HG03354 (cell line): ENCODE measurements around the gene ZMAT5.
"Not testable (repeated sequence)": the region's sequence is repeated elsewhere in the genome, so short reads cannot be mapped to it uniquely, and the experiment has no call there.

Experiments used
- ATAC-seq: cut with Tn5 transposase; IDR thresholded peaks from one replicate; pipeline ENCODE4 v1.9.1; 2021; ENCODE audit warnings: mild to moderate bottlenecking; ENCODE audit not compliant: unreplicated experiment, poor library complexity, severe bottlenecking

Gene ZMAT5

DNA sequence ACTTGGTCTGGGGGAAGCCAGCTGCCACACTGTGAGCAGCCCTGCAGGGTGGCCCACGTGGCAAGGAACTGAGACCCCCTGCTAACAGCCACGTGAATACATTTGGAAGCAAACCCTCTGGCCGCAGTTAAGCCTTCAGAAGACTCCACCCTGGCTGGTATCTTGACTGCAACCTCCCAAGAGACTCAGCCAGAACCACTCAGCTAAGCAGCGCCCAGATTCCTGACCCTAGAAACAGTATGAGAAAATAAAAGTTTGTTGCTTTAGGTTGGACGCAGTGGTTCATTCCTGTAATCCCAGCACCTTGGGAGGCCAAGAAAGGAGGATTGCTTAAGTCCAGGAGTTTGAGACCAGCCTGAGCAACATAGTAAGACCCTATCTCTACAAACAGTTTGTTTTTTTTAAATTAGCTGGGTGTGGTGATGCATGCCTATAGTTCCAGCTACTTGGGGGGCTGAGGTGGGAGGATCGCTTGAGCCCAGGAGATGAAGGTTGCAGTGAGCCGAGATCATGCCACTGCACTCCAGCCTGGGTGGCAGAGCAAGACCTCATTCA, 8.7 kb downstream of the ZMAT5 start:
- ATAC-seq: no peak

GRCh38 chr22:29757096-29757495, 9.7 kb downstream of the ZMAT5 start:
- ATAC-seq: no peak

- ATAC-seq: no peak
Observed at GRCh38 chr22:29756341-29756740, 10.5 kb downstream of the ZMAT5 start.

DNA sequence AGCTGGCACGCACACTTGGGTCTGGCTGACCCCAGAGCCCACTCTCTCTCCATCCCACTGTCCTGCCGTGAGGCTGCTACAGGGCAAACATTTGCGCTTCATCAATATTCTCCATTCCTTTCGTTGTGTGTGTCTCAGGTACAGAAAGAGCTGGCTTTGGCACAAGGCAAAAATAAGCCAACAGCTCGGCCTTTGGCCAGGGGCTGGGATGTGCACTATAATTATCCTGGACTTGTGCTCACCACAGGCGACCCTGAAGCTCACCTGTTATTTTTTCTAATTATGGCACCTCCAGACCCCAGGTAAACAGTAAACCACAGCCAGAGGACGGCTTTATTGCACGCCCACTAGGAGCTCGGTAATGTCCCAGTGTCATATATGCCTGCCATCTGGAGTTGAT, 10.9 kb downstream of the ZMAT5 start:
- no peak for ATAC-seq

DNA sequence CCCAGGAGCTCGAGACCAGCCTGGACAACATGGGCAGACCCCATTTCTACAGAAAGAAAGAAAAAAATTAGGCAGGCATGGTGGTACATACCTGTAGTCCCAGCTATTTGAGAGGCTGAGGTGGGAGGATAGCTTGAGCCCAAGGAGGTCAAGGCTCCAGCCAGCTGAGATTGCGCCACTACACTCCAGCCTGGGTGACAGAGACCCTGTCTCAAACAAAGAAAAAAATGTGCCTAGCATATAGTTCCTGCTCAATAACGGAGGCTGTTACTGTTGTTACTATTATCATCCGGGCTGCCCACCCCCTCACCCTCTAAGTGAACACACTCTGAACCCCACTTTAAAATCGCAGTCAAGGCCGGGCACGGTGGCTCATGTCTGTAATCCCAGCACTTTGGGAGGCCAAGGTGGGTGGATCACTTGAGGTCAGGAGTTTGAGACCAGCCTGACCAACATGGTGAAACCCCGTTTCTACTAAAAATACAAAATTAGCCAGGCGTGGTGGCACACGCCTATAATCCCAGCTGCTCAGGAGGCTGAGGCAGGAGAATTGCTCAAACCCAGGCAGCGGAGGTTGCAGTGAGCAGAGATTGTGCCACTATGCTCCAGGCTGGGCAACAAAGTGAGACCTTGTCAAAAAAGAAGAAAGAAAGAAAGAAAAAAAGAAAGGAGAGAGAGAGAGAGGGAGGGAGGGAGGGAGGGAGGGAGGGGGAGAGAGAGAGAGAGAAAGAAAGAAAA, 12.0 kb downstream of the ZMAT5 start:
- ATAC-seq: not testable (repeated sequence)

DNA sequence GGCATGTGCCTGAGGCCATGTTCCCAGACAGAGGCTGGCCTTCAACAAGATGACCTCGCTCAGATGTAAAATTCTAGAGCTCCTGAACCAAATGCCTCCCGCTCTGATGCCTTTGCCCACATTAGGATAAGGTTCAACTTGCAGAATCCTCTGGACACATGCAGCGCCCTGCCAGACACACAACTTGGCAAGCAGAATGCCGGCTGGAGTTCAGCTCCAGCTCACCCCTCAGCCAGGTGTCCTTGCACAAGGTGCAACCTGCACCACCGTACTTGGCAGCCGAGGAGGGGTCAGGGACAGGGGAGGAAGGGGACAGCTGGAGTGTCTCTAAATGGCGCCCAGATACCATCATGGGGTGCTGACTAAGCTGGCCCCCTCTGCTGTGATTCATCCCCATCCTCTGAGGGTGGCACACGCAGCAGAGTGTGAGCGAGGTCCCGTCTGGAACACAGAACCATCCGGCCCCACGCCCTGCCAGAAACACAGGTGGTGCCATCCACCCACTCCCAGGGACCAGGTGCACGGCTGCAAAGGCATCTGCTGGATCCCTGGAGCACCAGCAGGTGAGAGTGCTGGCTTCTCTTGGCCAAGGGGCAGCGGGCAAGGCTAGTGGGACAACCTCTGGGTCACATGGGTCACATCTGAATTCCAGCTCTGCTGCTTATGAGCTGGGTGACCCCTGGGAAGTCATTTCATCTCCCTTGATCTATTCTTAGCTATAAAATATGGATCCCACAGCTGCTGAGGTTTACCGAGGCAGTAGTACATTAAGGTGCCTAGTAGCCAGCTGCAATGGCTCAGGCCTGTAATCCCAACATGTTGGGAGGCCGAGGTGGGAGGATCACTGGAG, 12.8 kb downstream of the ZMAT5 start:
- no peak for ATAC-seq

- ATAC-seq: no peak
Observed at GRCh38 chr22:29751669-29752068, 15.1 kb downstream of the ZMAT5 start.

DNA sequence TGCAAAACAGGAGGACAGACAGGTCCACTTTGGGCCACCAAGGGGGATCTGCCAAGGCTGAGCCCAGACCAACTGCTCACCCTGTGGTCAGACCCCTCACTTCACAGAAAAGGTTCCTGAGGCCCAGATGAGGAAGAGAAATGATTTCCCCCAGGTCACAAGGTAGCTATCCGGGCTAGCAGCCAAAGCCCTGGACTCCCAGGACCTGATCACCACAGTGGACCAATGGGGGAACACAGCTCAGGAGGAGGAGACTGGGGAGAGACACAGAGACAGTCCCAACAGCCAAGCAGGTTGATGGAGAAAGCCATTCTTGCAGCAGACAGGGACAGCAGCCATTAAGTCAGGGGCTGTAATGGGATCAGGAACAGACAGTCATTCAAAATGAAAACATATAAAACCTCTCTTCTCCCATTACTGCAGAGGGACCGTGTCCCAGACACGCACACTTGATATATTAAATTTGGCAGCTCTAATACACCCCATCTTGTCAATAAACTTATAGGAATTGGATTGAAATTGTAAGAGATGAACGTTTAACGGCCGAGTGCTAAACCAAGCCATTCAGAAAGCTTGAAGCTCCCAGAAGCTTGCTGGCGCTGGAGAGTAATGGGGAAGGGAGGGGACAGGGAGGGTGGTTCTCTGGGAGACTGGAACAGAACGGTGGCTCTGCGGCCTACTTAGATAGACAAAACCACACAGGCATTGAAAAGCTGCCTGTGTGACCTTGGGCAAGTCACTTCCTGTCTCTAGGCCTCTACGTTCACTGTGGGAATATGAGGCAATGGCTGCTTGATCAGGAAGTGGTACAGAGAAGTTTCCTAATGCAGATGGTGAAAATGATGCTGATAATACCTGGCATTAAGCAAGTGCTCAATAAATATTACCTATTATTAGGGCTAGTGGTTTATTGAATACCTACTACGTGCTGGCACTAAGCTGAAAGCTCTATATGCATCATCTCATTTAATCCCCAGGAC, 16.0 kb downstream of the ZMAT5 start:
- no peak for ATAC-seq

DNA sequence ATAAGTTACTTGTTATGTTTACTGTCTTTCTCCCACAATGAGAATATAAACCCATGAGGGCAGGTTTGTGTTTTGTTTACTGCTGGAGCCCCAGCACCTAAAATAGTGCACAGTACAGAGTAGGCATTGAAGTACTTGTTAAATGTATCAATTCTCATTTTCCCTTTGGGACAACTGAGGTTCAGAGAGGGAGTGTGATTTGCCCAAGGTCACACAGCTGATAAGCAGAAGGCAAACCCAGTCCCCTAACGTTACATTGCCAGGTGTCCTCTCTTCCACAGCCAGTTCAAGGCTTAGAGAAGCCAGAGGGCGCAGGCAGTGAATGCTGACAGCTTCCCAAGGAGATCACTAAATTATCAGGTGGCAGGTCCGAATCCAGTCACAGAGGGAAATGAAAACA, 16.8 kb downstream of the ZMAT5 start:
- ATAC-seq: no peak

DNA sequence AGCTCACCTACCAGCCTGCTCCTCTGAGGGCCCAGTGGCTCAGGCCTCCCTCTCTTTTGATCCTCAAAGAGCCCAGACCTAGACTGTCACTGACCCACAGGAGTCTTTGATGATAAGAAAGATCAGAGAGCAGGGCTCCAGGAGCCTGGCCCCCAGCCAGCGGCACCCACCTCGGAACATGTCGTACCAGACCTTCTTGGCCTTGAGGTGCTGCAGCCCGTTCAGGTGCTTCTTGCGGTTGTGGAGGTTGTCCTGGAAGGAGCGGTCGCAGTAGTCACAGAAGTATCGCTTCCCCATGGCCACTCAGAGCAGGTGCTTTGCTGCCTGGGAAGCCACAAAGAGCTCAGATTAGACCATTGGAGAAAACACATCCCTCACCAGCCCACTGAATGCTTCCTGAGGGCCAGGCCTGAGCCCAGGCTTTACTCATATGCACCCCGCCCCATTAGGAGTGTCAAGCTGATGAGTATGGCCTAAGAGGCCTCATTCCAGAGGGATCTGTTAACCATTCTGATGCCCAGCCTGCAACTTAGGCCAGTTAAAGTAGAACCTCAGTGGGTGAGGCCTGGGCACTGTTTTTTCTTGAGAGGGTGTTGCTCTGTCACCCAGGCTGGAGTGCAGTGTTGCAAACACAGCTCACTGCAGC, 18.4 kb downstream of the ZMAT5 start:
- ATAC-seq: no peak

DNA sequence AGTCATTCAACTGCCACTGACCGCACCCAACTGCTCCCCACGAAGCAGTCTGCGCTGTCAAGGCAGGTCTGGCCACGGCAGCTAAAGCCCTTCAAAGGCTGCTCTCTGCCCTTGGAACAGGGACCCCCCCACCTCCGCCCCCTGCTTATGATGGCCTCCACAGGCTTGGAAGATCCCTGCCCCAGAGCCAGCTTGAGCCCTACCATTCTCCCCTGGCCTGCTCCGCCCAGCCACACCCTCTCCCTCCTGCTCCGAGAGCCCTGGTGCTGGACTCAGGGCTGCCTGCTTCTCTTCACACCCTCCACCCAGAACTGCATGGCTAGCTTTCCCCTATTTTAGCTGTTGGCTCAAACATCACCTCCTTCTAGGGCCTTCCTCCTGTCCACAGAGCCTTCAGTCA, 19.0 kb downstream of the ZMAT5 start:
- ATAC-seq: no peak

DNA sequence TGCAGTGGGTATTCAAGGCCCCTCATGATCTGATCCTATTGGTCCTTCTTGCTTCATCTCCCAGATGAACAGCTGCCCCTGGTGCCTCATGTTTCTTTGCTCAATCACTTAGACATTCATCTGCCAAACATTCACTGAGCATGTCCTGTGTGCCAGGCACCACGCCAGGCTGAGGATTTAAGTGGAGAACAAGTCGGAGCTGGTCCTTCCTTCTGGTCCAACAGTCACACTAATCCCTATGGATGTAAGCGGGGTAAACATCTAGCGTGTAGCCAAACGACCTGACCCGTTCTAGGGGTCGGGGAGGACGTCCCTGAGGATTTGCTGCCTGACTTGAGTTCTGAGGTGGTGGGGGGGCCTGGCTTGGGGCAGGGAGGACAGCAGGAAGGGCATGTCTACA, 21.9 kb downstream of the ZMAT5 start:
- ATAC-seq: no peak

- ATAC-seq: no peak
Observed at GRCh38 chr22:29742326-29742725, 24.5 kb downstream of the ZMAT5 start.

DNA sequence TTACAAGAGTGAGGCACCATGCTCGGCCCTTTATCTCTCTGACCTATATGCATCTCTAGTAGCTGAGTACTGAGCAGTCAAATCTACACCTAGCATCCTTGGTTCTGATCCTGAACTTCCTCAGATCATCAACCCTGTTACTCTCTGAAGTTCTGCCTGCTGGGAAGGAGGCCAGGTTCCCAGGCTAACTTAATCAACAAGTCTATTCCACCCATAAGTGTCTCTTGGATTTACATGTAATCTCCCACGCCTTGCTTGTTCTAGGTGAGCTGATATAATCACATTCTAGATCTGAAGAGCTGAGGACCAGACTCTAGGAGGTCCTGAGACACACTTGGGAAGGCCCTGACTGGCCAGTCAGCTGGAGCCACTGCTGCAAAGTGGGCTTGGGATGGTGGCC, 24.9 kb downstream of the ZMAT5 start:
- no peak for ATAC-seq

GRCh38 chr22:29740216-29740615, 26.6 kb downstream of the ZMAT5 start:
- no peak for ATAC-seq

DNA sequence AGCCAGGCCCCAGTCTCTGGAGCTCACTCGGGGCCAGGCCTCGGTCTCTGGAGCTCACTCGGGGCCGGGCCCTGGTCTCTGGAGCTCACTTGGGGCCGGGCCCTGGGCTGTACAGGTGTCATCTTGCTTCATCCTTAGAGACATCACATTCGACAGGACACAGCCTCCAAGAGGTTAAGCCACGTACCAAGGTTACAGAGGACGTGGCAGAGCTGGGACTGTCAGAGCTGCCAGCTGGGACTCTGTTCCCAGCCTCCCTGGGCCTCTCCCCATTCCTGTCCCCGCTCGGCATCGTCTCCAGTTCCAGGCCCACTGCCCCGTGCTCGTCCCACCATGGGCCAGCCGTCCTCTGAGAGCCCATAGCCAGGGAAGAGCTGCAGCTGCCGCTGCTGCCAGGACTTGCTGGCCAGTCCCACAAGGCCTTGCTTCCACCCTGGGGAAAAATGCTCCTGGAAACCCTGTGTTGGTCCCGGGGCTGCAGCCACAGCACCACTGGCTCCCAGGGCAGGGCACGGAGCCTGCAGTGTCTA, 27.4 kb downstream of the ZMAT5 start:
- no peak for ATAC-seq

DNA sequence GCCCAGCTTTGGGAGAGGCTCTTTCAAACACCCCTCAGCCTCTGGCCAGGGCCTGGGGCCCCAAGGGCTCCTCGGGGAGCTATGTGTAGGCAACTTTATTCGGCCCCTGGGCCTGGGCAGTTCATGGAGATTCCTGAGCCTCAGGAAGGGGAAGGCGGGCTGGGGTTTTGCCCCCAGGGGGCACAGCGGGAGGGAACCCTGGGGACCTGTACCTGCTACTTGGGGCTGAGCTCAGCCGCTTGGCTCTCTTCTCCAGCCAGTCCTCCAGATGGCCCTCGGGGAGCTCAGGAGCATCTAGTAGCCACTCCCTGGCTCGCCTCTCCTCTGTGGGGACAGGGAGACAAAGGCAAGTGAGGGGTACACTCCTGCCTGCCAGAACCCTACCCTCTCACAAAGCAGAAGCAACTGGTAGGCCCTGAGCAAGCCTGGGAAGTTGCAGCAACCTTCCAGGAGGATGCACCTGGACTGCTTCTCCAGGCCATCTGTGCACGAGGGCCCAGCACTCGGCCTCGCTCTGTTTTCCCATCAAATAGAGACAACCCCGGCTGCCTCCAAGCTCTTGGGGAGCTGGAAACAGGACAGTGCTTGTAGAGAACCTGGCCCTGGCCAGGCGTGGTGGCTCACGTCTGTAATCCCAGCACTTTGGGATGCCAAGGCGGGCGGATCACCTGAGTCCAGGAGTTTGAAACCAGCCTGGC, 28.5 kb downstream of the ZMAT5 start:
- no peak for ATAC-seq

GRCh38 chr22:29737251-29738117, 29.3 kb downstream of the ZMAT5 start:
- no peak for ATAC-seq
